T-helper 1 cell (primary cell): ENCODE data around the gene TDRD15.
"Not testable (repeated sequence)": the region's sequence is repeated elsewhere in the genome, so short reads cannot be mapped to it uniquely, and the experiment has no call there.

Experiments
- DNase-seq, 5 donors: peaks; one replicate each; pipeline ENCODE4 v3.0.0-alpha.2; 2012 to 2020

Gene TDRD15

DNA sequence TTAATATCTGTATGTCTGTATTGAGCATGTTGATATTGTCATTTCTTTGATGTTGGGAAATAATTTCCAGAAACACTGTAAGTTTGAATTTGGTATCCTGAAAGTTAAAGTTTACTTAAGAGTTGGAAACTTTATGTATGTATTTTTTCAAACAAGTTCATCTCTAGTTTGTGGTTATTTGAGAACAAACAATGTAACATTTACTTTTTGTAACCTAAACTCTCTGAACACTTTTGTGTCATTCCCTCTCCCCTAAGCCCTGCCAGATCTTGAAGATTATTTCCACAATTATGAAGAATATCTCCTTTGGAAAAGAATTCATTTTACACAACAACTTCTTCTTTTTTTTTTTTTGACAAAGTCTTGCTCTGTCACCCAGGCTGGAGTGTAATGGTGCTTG lies 24.9 kb downstream of the TDRD15 start:
- no peak for DNase-seq

DNA sequence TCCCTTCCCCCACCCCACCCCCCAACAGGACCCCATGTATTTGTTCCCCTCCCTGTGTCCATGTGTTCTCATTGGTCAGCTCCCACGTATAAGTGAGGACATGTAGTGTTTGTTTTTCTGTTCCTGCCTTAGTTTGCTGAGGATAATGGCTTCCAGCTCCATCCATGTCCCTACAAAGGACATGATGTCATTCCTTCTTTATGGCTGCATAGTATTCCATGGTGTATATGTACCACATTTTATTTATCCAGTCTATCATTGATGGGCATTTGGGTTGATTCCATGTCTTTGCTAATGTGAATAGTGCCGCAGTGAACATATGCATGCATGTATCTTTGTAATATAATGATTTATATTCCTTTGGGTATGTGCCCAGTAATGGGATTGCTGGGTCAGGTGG lies 27.5 kb downstream of the TDRD15 start:
- not testable (repeated sequence) for DNase-seq

DNA sequence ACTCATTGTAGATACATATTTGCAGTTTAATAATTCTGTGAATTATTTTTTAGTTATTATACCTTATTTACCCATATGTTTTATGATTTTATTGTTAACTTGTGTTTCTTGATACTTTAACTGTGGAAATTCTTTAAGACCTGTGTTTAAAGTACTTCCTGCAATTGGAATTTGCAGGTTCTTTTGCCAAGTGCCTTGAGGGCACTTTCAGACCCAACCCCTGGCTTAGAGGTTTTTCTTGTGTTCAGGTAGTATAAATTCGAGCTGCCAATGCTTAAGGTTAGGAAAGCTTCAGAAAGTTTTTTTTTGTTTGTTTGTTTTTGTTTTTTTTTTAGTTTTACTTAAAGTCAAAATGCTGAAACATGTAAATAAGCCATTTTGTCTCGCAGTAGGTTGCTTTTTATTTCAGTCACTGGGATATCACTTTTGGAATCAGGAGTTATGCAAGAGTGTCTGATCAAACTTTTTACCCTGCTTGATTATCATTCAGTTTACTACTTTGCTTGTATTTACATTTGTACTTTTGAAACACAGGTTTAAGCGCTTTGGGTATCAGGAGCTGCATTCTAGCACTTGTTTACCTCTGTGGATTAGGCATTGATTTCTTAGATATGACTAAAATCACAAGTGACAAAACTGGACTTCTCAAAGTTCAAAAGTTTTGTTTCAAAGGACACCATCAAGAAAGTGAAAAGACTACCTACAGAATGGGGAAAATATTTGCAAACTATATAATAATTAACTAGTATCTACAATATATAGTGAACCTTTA lies 31.8 kb downstream of the TDRD15 start:
- DNase-seq = no peak

DNA sequence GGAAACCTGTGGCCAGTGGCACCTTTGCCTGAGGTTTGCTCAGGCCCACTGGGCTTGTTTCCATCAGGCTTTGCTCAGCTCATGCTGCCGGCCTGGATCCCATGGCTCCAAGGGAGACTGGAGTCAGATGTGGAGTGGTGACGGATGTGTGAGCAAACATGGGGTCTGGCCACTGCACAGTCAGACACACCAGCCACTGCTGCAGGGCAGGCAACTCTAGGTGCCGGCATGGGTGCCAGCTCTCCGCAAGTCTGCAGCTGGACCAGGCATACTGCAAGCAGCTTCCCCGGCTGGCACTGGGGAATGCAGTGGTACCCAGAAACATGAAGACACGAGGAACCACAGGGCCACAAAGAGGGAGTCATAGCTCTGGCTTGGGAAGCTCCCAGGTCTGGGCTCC lies 37.4 kb downstream of the TDRD15 start:
- DNase-seq = no peak

DNA sequence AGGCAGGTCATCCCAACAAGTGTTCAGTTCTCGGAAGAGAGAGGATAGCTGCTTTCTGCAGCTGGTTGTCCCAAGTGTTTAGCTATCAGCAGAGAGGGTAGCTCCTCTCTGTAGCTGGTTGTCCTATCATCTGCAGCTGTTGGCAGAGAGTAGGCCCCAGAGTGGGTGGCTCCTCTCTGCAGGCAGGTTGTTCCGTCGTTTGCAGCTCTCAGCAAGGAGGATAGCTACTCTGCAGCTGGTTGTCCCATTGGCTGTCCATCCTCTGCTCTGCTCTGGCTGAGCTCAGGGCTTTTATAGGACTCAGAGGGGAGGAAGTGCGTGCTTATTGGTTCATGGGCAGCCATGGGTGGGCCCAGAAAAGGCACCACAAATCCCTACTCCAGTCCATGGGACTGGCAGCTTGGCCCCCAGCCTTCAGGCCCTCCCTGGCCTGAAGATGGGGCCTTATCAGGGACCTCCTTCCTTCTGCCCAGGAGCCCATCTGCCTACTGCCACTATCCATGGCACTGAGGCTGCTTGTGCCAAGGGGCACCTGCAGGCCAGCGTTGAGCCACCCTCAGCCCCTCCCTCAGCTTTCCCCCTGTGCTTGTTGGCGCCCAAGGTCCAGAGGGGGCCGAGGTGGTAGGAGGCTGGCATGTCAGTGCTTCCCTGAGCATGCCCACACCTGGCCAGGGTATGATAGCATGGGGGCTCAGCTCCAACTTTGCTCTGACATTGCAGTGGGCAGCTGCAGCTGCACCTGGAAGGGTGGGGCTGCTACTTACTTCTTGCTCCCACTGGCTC lies 38.3 kb downstream of the TDRD15 start:
- DNase-seq = no peak

DNA sequence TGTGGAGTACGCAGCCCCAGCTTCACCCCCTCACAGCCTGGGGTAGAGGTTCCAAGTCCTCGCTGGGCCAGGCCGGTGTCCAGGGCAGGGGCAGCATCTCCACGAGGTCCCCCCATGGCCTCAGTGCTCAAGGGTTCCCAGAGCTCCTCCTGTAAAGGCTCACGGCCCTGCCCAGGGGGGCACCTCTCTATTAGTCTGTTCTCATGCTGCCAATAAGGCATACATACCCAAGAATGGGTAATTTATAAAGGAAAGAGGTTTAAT lies 38.8 kb downstream of the TDRD15 start:
- DNase-seq = no peak

DNA sequence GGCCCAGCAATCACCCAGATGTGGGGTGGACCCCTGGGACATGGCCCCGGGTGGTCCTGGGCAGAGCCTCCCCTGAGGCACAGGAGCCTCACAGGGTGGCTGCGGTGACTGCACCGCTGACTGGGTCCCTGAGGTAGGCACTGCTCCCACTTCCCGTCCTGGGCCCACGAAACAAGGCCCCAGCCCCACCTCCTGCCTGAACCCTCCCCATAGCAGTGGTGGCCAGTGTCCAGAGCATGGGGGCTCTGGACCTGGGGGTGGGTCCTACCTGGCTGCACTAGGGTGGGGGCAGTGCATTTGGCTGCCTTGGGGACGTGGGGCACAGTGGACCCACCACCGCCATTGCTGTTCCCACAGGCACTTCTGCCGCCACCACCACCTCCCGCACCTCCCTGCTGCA lies 39.4 kb downstream of the TDRD15 start:
- DNase-seq = no peak

DNA sequence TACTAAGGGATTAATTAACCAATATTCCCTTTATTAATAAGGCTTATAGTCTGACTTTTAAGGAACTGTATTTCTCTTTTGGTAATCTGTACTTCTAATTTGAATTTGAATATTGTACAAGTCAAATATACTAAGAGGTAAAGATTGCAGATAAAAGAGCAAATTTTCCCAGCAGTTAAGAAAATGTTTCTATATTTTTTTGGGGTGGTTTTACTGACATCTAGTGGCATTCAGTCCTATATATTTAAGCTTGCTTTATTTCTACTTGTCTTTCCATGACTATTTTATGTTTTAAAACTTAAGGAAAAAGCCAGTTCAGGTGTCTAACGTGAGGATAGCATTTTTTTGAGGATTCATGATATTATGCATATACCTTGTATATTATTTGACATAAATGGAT lies 41.6 kb downstream of the TDRD15 start:
- DNase-seq = no peak

DNA sequence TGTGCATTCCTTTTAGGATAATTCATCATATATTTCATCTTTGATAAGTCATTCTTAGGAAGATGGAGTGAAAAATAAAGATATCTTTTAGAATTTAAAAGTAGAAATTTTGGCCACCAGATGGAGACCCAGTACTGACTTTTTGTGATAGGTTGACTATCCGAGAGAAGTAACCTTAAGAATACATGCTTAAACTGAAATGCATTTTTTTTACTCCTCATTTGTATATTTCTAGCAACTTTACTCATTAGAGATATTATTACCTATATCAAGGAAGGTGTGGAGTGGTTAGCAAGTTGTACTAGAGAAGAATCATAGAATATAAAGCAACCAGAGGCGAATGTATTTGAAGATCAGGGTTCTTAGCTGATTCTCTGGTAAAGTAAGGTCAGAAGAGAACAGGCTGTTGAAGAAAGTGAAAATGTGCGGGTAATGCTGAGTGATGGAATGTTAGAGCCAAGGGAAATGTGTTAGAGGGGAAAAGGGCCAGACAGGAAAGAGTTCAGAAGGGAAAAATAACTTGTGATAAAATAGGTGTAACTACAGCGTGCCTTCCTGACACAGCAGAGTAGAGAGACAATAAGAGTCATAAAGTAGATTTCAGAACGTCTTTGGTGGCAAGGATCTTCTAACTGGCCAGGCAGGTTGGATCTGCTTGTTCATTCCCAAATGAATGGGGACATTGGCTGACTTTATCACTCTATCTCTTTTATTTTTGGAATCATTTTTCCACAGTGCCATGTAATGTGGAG lies 52.3 kb downstream of the TDRD15 start:
- DNase-seq = no peak

DNA sequence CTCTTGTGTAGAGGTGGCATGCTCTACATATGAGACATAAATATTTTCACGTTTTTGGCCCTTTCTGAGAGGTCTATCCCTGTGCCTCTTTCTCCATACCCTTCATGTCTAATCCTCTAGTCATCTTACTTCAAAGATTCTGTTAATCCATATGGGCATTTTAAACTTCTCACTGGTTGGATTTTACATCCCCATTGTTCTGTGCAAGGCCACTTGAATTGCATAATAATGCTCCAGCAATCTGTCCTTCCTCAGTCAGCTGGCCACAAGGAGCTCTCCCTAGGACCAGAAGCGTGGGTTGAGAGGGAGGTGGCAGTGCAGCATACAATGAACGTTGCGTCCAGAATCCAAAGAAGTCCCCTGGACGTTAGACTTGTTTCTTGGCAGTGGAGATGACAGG lies 58.2 kb downstream of the TDRD15 start:
- DNase-seq = no peak

DNA sequence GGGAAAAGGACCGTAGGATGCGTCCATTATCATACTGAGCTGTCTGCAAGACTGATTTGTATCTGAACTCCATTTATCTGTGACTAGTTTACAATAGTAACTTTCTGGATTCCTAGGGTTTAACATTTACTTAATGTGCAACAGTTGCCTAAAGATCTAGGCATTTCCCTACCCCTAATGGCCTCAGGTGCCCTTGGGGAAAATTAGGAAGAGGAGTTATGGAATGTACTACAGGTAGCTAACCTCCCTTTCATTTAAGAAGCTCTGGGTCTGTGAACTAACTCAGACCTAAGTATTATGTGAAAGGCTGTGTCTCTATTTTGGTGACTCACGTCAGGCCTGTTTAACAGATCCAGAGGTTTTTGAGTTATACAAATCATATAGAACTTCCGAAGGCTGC lies 59.5 kb downstream of the TDRD15 start:
- no peak for DNase-seq

DNA sequence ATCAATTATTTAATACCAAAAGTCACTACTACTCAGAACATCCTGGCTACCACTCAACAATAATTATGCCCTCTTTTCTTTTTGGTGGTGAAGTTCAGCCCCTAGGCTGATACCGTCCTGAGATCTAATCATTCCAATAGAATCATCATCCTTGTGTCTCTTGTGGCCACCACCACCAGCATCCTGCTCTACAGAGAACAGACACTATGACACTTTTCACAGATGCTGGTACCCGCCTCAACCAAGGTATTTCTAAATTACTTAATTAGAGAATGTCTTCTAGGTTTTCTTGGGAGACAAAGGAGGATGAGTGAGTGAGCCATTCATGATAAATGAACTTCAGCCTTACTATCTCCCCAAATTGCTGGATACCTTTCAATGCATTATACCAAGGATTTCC lies 60.0 kb downstream of the TDRD15 start:
- no peak for DNase-seq

DNA sequence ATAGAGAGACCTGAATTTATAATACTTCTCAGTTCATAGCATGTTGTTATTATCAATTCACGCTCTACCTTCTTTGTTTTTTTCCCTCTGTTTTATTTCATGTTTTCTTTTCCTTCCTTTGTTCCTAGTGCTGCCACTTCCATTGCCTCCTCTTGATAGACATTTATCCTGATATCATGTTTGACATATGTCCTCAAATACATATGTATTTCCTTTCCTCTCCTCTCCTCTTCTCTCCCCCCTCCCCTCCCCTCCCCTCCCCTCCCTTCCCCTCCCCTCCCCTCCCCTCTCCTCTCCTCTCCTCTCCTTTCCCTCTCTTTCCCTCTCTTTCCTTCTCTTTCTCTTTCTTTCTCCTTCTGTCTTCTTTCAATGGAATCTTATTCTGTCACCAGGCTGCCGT lies 67.8 kb downstream of the TDRD15 start:
- DNase-seq = no peak
